ENCODE data around the gene CAMK2B.

Gene CAMK2B

GRCh38 chr7:44288381-44288685 is 37.1 kb downstream of the CAMK2B start:
- no peak overlapping the region for H2AFZ ChIP-seq (ENCODE audit: low read length)
- H3K9ac ChIP-seq (ENCODE audit: low read length) = no peak overlapping the region
- H3K79me2 ChIP-seq (ENCODE audit: insufficient read depth, low read length) = no peaks in the 10 kb centered on the region
- H3K27me3 ChIP-seq (ENCODE audit: insufficient read depth, low read length) = peaks cover 23% of the 10 kb centered on the region
- no peaks in the 10 kb centered on the region for H3K4me1 ChIP-seq (ENCODE audit: insufficient read depth, low read length, severe bottlenecking)
- no peaks in the 10 kb centered on the region for H3K9me2 ChIP-seq (ENCODE audit: low read depth, low read length)
- no peak overlapping the region for H3K27ac ChIP-seq (ENCODE audit: low read depth, low read length, poor library complexity, severe bottlenecking)
- H3K4me3 ChIP-seq (ENCODE audit: low read depth, low read length, poor library complexity, severe bottlenecking) = no peak overlapping the region
- TF ChIP-seq EZH2 (IDR thresholded peaks at IDR 0.05; ENCODE audit: borderline replicate concordance, low read length) (no peak), CTCF (IDR thresholded peaks at IDR 0.05; ENCODE audit: low read length) (no peak)
- no peaks in the 10 kb centered on the region for H4K20me1 ChIP-seq (ENCODE audit: insufficient read depth, low read length)
- H3K4me2 ChIP-seq (ENCODE audit: low read length) = no peak overlapping the region
- H3K9me3 ChIP-seq (ENCODE audit: low read length) = no peaks in the 10 kb centered on the region
- no peaks in the 10 kb centered on the region for H3F3A ChIP-seq (ENCODE audit: insufficient read depth, low read length)
- H3K36me3 ChIP-seq (ENCODE audit: insufficient read depth, low read length) = no peaks in the 10 kb centered on the region

- Histone ChIP-seq H3K4me3 (ENCODE audit: low read depth, low read length, poor library complexity, severe bottlenecking) (no peak overlapping the region), H3K27ac (ENCODE audit: low read depth, low read length, poor library complexity, severe bottlenecking) (no peak overlapping the region), H4K20me1 (ENCODE audit: insufficient read depth, low read length) (no peaks in the 10 kb centered on the region), H3K27me3 (ENCODE audit: insufficient read depth, low read length) (peaks cover 17% of the 10 kb centered on the region), H3F3A (ENCODE audit: insufficient read depth, low read length) (no peaks in the 10 kb centered on the region), H3K4me1 (ENCODE audit: insufficient read depth, low read length, severe bottlenecking) (no peaks in the 10 kb centered on the region), H3K36me3 (ENCODE audit: insufficient read depth, low read length) (no peaks in the 10 kb centered on the region), H3K4me2 (ENCODE audit: low read length) (no peak overlapping the region), H2AFZ (ENCODE audit: low read length) (no peak overlapping the region), H3K79me2 (ENCODE audit: insufficient read depth, low read length) (no peaks in the 10 kb centered on the region), H3K9ac (ENCODE audit: low read length) (no peak overlapping the region), H3K9me3 (ENCODE audit: low read length) (no peaks in the 10 kb centered on the region), H3K9me2 (ENCODE audit: low read depth, low read length) (no peaks in the 10 kb centered on the region)
- TF ChIP-seq CTCF (IDR thresholded peaks at IDR 0.05; ENCODE audit: low read length) (no peak), EZH2 (IDR thresholded peaks at IDR 0.05; ENCODE audit: borderline replicate concordance, low read length) (no peak)
Measured at GRCh38 chr7:44287488-44288380, 37.7 kb downstream of the CAMK2B start.

- no peaks in the 10 kb centered on the region for H3K36me3 ChIP-seq (ENCODE audit: insufficient read depth, low read length)
- no peak overlapping the region for H3K9ac ChIP-seq (ENCODE audit: low read length)
- H3K79me2 ChIP-seq (ENCODE audit: insufficient read depth, low read length) = no peaks in the 10 kb centered on the region
- no peaks in the 10 kb centered on the region for H3K9me2 ChIP-seq (ENCODE audit: low read depth, low read length)
- no peak overlapping the region for H3K27ac ChIP-seq (ENCODE audit: low read depth, low read length, poor library complexity, severe bottlenecking)
- H3K9me3 ChIP-seq (ENCODE audit: low read length) = no peaks in the 10 kb centered on the region
- no peak for TF ChIP-seq EZH2 (IDR thresholded peaks at IDR 0.05; ENCODE audit: borderline replicate concordance, low read length)
- TF ChIP-seq CTCF (IDR thresholded peaks at IDR 0.05; ENCODE audit: low read length) = no peak
- no peaks in the 10 kb centered on the region for H3K4me1 ChIP-seq (ENCODE audit: insufficient read depth, low read length, severe bottlenecking)
- no peak overlapping the region for H2AFZ ChIP-seq (ENCODE audit: low read length)
- no peak overlapping the region for H3K4me2 ChIP-seq (ENCODE audit: low read length)
- no peaks in the 10 kb centered on the region for H4K20me1 ChIP-seq (ENCODE audit: insufficient read depth, low read length)
- H3K4me3 ChIP-seq (ENCODE audit: low read depth, low read length, poor library complexity, severe bottlenecking) = no peak overlapping the region
- H3F3A ChIP-seq (ENCODE audit: insufficient read depth, low read length) = no peaks in the 10 kb centered on the region
- peaks cover 13% of the 10 kb centered on the region for H3K27me3 ChIP-seq (ENCODE audit: insufficient read depth, low read length)
Measured at GRCh38 chr7:44286618-44287487, 38.5 kb downstream of the CAMK2B start.
